ENCODE measurements around the gene RPLP1. TPM values are rescaled to one million over a fixed set of nuclear protein-coding genes. Genes with fewer than 3 reads are reported as not detected.

RPLP1 gene
- total RNA-seq, 3 donors from 2014 or later: 1,139 to 1,221 (median 1,218) TPM

- DNase-seq (no peak), ATAC-seq (no peak)
- Histone ChIP-seq H3K4me3 (no peak overlapping the region), H3K4me1 (ENCODE audit: low read depth) (no peaks in the 10 kb centered on the region), H3K36me3 (ENCODE audit: low read depth) (no peaks in the 10 kb centered on the region), H3K9me3 (no peaks in the 10 kb centered on the region)
- intact Hi-C loops (cut with DNase I, micrococcal nuclease): no loop called here
- no peak for TF ChIP-seq CTCF (IDR thresholded peaks at IDR 0.05)
Observed at GRCh38 chr15:69424748-69425413, 27.7 kb upstream of the RPLP1 start.

GRCh38 chr15:69433831-69434230, 18.8 kb upstream of the RPLP1 start:
- ATAC-seq (no peak), DNase-seq (no peak)
- intact Hi-C loops (cut with DNase I, micrococcal nuclease): no loop called here
- no peak overlapping the region for H3K4me3 ChIP-seq
- H3K4me1 ChIP-seq (ENCODE audit: low read depth): no peaks in the 10 kb centered on the region
- H3K9me3 ChIP-seq: no peaks in the 10 kb centered on the region
- TF ChIP-seq CTCF (IDR thresholded peaks at IDR 0.05): no peak
- no peaks in the 10 kb centered on the region for H3K36me3 ChIP-seq (ENCODE audit: low read depth)

- no peaks in the 10 kb centered on the region for H3K9me3 ChIP-seq
- no peaks in the 10 kb centered on the region for H3K36me3 ChIP-seq (ENCODE audit: low read depth)
- no peak for DNase-seq
- H3K4me3 ChIP-seq: no peak overlapping the region
- intact Hi-C loops (cut with DNase I, micrococcal nuclease): no loop called here
- TF ChIP-seq CTCF (IDR thresholded peaks at IDR 0.05): no peak
- H3K4me1 ChIP-seq (ENCODE audit: low read depth): no peaks in the 10 kb centered on the region
- ATAC-seq: no peak
Observed at GRCh38 chr15:69434238-69434637, 18.4 kb upstream of the RPLP1 start.

- Histone ChIP-seq H3K9me3 (no peaks in the 10 kb centered on the region), H3K4me1 (ENCODE audit: low read depth) (no peaks in the 10 kb centered on the region), H3K36me3 (ENCODE audit: low read depth) (no peaks in the 10 kb centered on the region), H3K4me3 (no peak overlapping the region)
- DNase-seq (no peak), ATAC-seq (no peak)
- intact Hi-C loops (cut with DNase I, micrococcal nuclease): no loop called here
- TF ChIP-seq CTCF (IDR thresholded peaks at IDR 0.05): no peak
Observed at GRCh38 chr15:69434679-69435078, 17.9 kb upstream of the RPLP1 start.

GRCh38 chr15:69435985-69436384, 16.6 kb upstream of the RPLP1 start:
- ATAC-seq: no peak
- no peaks in the 10 kb centered on the region for H3K36me3 ChIP-seq (ENCODE audit: low read depth)
- no peak overlapping the region for H3K4me3 ChIP-seq
- intact Hi-C loops (cut with DNase I, micrococcal nuclease): no loop called here
- H3K9me3 ChIP-seq: no peaks in the 10 kb centered on the region
- DNase-seq: no peak
- no peaks in the 10 kb centered on the region for H3K4me1 ChIP-seq (ENCODE audit: low read depth)
- no peak for TF ChIP-seq CTCF (IDR thresholded peaks at IDR 0.05)

GRCh38 chr15:69436951-69437350, 15.7 kb upstream of the RPLP1 start:
- no peak for ATAC-seq
- TF ChIP-seq CTCF (IDR thresholded peaks at IDR 0.05): no peak

More at GRCh38 chr15:69436951-69437350, 15.7 kb upstream of the RPLP1 start:
- no peaks in the 10 kb centered on the region for H3K4me1 ChIP-seq (ENCODE audit: low read depth)
- no peaks in the 10 kb centered on the region for H3K36me3 ChIP-seq (ENCODE audit: low read depth)
- no peak overlapping the region for H3K4me3 ChIP-seq
- no peak for DNase-seq
- intact Hi-C loops (cut with DNase I, micrococcal nuclease): no loop called here
- no peaks in the 10 kb centered on the region for H3K9me3 ChIP-seq
